DMS53 (cell line): Measurements from ENCODE around the gene CDH4.
"Not testable (repeated sequence)": the region's sequence is repeated elsewhere in the genome, so short reads cannot be mapped to it uniquely, and the experiment has no call there.

Source experiments
- DNase-seq: peaks from one replicate; lab custom pipeline; 2025; lab: John Stamatoyannopoulos, UW

CDH4 gene

DNA sequence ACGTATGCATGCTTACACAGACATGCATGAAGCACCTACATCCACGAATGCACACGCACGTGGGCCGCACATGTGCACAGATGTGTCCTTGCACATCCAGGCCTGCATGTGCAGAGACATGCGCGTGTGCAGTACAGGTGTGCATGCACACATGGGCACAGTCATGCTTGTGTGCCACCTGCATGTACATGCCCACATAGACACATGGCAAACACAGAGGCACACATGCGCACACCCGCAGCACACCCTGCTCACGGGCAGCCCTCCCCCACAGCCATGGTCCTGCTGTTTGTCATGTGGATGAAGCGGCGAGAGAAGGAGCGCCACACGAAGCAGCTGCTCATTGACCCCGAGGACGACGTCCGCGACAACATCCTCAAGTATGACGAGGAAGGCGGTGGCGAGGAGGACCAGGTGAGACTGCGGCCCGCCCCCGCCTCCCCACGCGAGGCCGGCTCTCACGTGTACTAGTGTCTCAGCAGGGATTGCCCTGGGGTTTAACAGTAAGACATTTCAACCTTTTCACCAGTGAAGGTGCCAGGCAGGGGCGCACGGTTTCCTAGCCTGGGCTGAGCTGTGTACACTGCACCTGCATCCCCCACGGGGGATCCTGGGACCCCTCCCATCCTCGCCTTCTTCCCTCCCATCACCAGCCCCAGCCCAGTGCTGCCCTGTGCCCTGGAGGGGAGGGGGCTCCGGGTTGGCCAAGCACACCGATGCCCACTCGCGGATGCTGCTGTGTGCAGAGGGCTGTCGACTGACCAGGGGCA lies 680.8 kb downstream of the CDH4 start:
- DNase-seq, result no peak

DNA sequence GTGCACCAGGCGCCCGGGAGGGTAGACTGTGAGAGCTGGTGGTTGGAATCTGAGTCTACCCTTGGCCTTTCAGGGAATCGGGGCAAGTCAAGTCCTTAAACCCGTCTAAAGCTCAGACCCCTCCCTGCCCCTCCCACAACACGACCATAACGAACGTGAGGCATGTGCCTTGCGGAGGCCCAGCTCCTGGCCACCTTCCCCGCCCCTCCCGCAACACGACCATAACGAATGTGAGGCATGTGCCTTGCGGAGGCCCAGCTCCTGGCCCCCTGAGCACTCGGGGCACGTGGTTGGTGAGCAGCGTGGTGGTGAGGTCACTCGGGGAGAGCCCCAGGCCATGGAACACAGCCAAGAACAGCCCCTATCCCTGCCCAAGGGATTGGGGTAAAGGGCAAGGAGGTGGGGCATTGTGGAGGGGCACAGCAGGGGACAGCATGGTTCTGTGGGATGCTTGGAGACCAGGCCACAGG lies 681.5 kb downstream of the CDH4 start:
- DNase-seq, result no peak

DNA sequence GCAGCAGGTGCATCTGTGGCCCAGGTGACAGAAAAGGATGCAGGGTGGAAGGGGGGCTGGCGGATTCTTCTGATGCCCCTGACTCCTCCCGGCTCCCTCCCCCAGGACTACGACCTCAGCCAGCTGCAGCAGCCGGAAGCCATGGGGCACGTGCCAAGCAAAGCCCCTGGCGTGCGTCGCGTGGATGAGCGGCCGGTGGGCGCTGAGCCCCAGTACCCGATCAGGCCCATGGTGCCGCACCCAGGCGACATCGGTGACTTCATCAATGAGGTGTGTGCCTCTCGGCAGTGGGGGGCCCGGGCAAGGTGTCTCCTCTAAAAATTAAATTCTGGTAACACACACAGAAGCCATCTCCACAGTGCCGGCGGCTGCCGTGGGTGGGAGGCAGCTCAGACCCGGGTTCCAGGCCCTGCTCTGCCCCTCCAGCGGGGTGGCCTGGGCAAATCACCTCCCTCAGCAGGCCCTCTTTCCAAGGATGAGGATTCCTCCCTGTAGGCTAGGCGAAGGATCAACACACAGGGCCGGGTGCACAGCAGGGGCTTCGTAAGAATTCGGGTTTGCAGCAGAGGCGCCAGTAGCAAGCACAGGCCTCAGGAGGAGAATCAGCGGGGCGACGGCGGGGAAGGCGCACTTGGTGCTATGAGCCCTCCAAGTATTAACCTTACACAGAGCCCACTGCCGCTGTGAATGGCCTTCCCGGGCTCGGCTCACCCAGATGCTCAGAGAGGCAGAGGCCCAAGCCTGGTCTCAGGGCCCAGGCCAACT lies 682.1 kb downstream of the CDH4 start:
- no peak for DNase-seq

DNA sequence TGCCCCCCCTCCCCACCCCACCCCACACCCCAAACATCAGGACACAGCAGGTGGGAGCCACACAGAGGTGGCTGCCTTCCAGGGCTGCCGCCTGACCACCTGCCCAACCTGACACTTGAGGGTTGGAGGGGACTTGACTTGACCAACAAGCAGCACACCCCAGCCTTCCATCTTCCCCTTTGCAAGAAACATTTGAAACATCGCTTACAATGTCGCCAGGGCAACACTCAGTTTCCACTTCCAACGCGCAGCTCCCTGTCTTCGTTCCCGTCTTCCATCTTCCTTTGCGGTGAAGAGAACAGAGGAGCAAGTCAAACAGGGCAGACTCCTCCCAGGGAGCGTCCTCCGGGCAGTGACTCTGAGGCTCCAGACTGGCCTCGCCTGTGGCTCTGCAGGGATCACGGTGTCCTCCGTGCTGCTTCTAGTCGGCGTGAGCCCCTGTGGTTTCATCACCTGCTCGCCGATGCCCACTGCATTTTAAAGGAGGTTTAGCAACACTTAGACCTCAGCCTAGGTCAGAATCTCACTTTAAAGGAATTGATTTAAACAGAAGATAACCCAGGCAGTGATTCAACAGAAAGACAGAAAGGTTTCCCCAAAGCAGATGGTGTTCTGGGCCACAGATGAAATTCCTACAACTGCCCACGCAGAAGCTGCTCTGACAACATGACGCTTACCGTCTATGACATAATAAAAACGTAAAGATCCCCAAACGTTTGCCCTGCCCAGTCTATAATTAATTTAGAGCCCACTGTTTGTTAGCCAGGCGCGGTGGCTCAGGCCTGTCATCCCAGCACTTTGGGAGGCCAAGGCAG lies 682.9 kb downstream of the CDH4 start:
- DNase-seq, result no peak

DNA sequence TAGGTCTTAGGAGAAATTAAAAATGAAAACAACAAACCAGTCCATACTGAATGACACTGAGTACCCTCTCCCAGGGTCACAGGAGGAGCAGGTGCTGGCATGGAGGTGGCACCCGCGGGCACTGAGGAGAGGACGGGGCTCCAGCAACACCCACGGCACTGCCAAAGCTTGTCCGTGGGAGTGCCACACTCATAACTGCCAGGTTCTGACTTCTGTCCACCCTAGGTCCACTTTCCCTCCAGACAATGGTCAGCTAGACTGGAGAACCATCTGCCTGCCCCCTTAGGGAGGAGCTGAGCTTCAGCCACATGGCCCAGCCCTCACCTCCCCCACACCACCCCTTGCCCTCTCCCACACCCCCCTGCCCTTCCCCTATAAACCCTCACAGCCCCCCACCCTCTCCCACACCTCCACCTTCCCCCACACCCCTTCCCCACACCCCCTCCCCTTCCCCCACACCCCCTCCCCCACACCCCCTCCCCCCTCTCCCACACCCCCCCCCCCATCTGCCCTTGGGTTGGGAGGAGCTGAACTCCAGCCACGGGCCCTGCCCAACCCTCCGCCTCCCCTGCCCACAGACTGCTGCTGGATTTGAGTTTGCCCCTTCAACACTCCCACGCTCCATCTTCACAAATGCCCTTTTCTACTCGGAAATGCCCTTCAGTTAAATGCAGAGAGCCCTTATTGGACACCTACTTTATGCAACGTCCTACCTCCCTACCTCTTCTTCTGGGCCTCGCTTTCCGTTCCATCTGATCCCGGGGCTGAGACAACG lies 684.1 kb downstream of the CDH4 start:
- DNase-seq, result no peak

DNA sequence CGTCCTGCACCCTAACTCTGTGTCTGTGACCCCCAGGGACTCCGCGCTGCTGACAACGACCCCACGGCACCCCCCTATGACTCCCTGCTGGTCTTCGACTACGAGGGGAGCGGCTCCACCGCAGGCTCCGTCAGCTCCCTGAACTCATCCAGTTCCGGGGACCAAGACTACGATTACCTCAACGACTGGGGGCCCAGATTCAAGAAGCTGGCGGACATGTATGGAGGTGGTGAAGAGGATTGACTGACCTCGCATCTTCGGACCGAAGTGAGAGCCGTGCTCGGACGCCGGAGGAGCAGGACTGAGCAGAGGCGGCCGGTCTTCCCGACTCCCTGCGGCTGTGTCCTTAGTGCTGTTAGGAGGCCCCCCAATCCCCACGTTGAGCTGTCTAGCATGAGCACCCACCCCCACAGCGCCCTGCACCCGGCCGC lies 684.7 kb downstream of the CDH4 start:
- DNase-seq, result no peak

DNA sequence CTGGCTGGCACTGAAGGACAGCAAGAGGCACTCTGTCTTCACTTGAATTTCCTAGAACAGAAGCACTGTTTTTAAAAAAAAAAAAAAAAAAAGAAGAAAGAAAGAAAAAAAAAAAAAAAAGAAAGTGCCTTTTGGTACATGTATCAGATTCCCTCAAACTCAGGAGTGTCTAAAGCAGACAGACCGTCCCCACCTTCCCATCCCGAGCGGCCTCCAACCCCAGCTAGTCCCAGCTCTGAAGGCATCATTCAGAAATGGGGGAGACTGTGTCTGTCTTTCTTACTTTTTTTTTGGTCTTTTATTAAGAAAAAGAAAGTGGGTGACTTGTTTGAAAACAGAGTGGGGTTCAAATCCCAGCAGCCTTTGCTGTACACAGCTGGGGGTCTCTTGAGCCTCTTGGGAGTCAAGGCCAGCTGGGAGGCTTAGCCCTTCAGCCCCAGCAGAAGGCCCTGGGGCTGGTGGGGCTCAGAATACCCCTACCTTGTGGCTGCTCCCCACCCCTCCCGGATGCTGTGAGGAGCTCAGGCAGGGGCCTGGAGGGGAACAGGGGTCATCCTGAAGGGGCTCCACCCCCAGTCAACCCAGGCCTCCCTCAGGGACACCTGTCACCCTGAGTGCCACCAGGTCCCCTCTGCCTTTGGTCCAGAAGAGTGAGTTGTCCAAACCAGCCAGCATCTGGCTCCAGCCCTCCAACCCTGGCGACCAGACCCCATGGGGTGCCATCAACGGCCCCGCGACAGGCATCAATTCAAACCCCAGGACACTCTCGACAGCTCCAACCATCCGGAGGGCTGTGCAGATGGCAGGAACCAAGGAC lies 685.3 kb downstream of the CDH4 start:
- DNase-seq, result no peak

DNA sequence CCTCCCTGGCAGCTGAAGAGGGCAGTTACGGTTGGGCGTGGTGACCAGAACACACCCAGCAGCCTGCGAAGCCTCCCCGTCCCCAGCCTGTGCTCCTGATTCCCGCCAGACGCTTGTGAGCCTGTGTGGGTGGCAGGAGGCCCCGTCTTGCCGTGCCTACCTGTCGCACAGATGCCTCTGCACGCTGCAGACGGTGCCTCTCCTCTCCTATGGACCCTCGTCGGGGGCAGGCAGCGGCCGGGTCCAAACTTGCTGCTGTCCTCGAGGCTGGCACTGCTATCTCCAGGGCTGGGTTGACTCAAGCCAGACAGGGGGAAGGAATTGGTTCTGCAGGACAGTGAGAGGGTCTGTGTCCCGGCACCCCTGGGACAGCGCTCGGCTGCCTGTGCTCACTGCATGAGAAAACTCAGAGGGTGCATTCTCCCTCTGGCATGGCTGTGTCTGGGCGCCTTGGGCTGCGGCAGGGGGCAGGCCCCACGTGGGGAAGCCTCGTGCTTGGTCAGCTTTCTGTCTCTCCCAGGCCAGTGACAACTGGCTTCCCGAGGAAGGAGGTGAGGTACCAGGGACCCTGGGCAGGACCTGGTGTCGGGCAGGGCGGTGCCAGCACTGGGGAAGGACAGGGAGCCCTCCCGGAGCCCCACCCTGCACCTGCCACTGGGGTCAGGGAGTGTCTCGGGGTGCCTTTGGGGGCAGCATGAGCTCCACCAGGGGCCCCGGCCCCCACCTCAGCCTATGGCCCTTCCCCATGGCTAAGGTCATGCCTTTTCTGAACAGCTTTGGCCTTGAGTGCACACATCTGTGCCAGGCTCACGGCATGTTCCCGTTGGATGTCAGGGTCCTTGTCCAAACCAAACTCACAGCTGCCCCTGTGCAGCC lies 686.1 kb downstream of the CDH4 start:
- no peak for DNase-seq

DNA sequence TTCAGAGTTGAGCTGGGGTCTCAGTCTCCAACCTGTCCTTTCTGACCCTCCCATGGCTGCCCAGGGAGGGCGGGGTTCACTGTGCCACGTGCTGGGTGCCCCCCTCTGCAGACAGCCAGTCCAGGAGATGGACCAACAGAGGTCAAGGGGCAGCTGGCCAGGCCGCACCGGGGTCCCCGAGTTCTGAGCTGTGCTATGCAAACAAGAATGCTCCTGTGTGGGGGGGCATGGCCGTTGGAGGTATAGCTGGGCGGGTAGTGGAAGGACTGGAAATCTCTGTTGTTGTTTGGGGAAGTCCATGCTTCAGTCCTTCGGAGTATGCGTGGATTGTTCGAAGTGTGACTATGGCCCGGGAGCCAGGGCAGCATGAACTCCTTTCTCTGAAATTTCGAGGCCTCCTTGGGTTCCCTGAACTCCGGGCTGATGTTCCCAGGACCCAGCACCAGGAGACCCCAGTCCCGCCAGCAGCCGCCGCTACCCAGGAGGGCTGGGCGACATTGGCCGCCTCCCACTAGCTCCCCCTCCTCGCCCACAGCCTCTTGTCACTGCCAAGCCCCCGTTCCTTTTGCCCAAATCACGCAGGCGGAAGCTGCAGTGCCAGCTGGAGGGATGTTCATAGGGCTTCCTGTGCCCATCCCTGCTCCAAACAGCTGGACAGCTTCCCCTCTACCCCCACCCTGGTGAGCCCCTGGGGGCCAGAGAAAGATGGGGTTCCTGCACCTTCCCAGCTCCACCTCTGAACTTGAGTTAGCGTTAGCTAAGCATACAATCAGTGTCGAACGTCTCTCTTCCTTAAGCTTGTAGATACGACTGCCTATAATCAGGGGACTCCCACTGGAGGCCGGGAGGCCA lies 687.0 kb downstream of the CDH4 start:
- no peak for DNase-seq

DNA sequence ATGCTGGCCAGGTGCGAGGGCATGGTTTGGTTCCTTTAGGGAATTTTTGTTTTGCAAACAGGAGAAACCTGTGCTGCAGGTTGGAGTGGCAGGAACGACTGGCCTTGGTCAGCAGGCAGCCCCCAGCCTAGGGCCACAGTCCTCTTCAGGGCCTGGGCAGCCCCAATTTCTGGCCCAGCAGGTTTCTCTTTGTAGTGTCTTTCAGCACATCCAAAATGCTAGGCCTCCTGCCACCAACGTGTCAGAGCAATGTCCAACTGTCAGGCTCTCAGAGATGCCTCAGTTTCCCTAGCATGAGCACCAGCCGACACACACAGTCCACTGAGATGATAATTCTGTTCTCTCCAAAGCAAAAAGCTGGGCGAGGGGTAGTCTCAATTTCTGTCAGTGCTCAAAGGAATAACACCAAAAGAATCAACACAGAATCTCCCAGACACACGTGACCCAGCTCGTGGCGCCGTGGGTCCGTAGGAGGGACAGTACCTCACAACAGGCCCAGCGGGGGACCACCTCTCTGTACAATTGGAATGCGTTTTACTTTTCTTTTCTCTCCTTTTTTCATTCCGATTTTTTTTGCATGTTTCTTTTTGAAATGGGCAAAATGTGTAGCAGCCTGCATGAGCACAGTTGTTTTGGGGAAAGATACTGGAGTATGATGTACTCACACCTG lies 687.8 kb downstream of the CDH4 start:
- DNase-seq, result no peak

DNA sequence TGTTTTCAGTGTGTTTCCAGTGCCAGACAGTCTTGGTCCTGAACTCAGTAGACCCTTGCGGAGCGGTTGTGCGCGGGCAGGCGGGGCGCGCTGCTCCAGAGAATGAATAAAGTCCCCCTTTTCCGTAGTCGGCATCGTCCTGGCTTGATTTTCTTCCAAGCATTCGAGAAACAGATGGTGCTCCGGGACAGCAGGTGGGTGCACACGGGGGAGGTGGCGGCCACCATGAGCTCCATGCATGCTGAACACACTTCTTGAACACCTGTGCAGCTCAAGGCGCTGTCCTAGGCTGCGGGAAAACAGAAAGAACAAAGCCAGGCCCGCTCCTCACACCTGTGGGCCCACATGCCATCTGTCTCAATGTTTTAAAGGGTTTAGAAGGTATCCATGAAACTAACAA lies 688.4 kb downstream of the CDH4 start:
- DNase-seq, result no peak

DNA sequence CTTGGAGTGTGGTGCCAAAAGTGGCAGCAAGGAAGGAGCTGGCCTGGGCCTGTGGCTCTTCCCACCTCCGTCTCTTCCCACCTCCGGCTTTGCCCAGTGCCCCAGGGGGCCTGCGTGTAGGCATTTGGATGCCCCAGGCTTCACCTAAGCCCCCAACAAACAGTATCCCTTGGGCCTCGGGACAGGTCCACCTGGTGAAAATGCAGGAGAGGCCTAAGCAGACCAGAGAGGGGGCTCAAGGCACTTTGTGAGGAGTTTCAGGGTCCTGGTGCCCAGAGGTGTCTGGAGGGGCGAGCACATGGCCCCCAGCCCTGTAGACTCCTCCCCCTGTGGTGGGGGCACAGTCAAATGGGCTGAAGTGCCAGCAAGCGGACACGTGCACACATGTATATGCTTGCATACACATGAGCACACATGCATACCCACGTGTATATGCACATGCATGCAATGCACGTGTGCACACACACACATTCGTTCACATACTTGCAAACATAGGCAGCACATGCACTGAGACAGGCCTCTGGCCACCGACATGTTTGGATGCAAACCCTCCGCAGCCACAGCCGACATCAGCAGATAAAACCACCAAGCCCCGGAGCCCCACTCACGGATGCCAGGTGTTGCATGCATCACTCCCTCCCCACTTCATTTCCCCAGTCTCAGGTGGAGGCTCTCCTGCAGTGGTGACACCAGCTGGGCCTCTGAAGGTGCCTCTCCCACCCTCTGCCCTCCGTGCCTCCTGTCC lies 689.1 kb downstream of the CDH4 start:
- no peak for DNase-seq

DNA sequence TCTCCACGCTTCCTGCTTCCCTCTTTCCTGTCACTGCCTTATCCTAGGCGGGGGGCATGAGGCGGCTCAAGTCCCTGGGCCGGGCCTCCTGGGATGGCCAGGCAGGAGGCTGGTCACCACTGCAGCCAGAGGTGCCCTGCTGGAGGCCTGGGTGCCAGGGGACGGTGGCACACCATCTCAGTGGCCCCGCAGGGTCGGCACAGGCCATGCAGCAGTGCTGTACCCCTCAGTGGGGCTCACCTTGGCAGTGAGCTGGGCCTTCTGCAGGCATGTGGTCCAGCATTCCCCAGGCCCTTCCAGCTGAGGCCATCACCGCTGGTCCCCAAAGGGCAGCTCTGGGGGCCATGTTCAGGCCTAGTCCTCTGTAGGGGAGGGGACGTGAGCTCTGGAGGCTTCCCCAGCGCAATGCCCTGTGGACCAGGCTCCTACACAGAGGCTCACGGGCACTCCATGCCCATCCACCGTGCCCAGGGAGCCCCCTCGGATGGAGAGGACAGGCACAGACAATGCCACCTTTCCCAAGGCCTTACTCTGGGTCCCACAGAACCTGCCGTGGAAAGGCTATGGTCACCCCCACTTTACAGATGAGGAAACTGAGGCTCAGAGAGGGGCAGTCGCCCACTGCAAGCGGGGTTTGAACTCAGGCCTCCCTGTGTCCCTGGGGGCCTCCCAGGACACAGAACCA lies 689.8 kb downstream of the CDH4 start:
- DNase-seq, result no peak

DNA sequence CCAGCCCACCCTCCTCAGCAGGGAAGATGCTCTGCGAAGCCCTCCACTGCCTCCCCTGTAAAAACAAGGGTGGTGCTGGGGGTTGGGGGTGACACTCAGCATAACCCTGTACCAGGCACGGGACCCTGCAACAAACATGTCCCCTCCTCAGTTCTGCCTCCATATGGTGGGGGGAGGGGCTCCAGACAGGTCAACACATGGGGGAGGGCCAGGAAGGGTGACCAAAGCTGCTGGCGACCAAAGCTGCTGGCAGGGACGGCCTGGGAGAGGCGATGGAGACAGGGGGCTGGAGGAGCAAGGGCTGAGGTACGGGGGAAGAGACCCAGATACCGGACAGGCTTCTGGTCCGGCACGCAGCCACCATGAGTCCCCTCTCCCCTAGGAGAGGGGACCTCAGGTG lies 690.5 kb downstream of the CDH4 start:
- no peak for DNase-seq

DNA sequence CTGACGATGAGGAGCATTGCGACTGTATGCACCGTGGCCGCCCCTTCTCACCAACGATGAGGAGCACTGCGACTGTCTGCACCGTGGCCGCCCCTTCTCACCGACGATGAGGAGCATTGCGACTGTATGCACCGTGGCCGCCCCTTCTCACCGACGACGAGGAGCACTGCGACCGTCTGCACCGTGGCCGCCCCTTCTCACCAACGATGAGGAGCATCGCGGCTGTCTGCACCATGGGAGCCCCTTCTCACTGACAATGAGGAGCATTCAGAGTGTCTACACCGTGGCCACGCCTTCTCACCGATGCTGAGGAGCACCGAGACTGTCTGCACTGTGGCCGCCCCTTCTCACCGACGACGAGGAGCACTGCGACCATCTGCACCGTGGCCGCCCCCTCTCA lies 692.9 kb downstream of the CDH4 start:
- not testable (repeated sequence) for DNase-seq

DNA sequence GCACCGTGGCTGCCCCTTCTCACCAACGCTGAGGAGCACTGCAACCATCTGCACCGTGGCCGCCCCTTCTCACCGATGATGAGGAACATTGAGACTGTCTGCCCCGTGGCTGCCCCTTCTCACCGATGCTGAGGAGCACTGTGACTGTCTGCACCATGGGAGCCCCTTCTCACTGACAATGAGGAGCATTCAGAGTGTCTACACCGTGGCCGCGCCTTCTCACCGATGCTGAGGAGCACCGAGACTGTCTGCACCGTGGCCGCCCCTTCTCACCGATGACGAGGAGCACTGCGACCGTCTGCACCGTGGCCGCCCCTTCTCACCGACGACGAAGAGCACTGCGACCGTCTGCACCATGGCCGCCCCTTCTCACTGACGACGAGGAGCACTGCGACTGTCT lies 693.4 kb downstream of the CDH4 start:
- DNase-seq, result not testable (repeated sequence)

DNA sequence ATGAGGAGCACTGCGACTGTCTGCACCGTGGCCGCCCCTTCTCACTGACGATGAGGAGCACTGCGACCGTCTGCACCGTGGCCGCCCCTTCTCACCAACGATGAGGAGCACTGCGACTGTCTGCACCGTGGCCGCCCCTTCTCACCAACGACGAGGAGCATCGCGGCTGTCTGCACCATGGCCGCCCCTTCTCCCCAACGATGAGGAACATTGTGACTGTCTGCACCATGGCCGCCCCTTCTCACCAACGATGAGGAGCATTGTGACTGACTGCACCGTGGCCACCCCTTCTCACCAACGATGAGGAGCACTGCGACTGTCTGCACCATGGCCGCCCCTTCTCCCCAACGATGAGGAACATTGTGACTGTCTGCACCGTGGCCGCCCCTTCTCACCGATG lies 696.0 kb downstream of the CDH4 start:
- DNase-seq, result not testable (repeated sequence)
